Adrenal gland (tissue), 12 donors: ENCODE data around the gene RNF125. TPM values are rescaled to one million over a fixed set of nuclear protein-coding genes. Genes with fewer than 3 reads are reported as not detected.

ENCODE experiments used
- DNase-seq, 7 donors: peaks; one replicate each; pipeline ENCODE4 v3.0.0-alpha.2; 2019 to 2020
- H3K27ac ChIP-seq, 5 donors: fragments of 200-600 bp; sonication (generic) in 4 of 5; 1 replicate in 3 of 5; 2 replicates in 2 of 5; pipeline versions ENCODE4 v1.5.1 to v1.8.0; 2016 to 2020; ENCODE audit warnings: mild to moderate bottlenecking in 1 of 5
- H3K27me3 ChIP-seq: fragments of 200-600 bp; 2 replicates; pipeline ENCODE4 v1.8.0; 2021
- H3K36me3 ChIP-seq, 2 donors: fragments of 200-600 bp; replicated peaks in 1 of 2; 1 replicate in 1 of 2; 2 replicates in 1 of 2; pipeline versions ENCODE4 v1.5.1 to v1.8.0; 2018 to 2022
- H3K4me1 ChIP-seq, 2 donors: fragments of 200-600 bp; replicated peaks in 1 of 2; 1 replicate in 1 of 2; 2 replicates in 1 of 2; pipeline versions ENCODE4 v1.5.1 to v1.8.0; 2018 to 2021
- H3K4me3 ChIP-seq, 4 donors: fragments of 200-600 bp; sonication (generic) in 3 of 4; one replicate each; pipeline ENCODE4 v1.5.1; 2016 to 2018
- H3K9me3 ChIP-seq, 3 donors: fragments of 200-600 bp; sonication (generic) in 1 of 3; replicated peaks in 1 of 3; 1 replicate in 2 of 3; 2 replicates in 1 of 3; pipeline versions ENCODE4 v1.5.1 to v1.8.0; 2016 to 2021
- POLR2A ChIP-seq, 2 donors: fragments of 450-650 bp; IDR thresholded peaks; one replicate each; pipeline ENCODE4 v1.6.1; 2017; ENCODE audit warnings: antibody characterized with exemption in 2 of 2, mild to moderate bottlenecking in 2 of 2, moderate library complexity in 1 of 2
- WGBS, 4 donors: extraction: QIAGEN DNeasy Blood & Tissue Kit in 2 of 4; methylation state at CpG; one replicate each; pipeline versions ENCODE4 v1.1.5 to v1.1.7; 2013 to 2017; 5-methylcytosine and 5-hydroxymethylcytosine counted together
- intact Hi-C, 2 donors: fragments of 100-400 bp; cut with DNase I; formaldehyde crosslinking; loops; one replicate each; pipeline versions ENCODE4 v1.14.1 to v1.15.0; 2022 to 2023
- polyA plus RNA-seq, 3 donors: library from polyadenylated mRNA; stranded (reverse); fragments of 200-250 nt in 2 of 3; fragments of 350-450 nt in 1 of 3; fragmentation: Illumina TruSeq in 1 of 3; extraction: RNeasy Lipid Tissue Mini Kit (QIAGEN cat#74804) in 1 of 3; gene quantifications; one replicate each; pipeline ENCODE4 v1.2.3, GENCODE V29; 2013 to 2014
- total RNA-seq, 9 donors: library from RNA; depleted of rRNA in 4 of 9; stranded (reverse); fragments of >200 nt in 4 of 9; fragments of 120-200 nt in 1 of 9; fragmentation: NEBNext Ultra II Directional in 1 of 9; extraction: Animal tissue kit (Norgen Biotek cat#: 25700) in 1 of 9; gene quantifications; one replicate each; pipeline versions ENCODE4 v1.1.0 to v1.2.4, GENCODE V29; 2013 to 2023
- TF ChIP-seq, protein P1 (sequence below), 6 experiments: fragments of 450-650 bp in 4 of 6; fragments of 200-600 bp in 2 of 6; sonication (generic) in 1 of 6; IDR thresholded peaks; 1 replicate in 5 of 6; 2 replicates in 1 of 6; pipeline versions ENCODE4 v1.5.1 to v1.8.0; 2016 to 2021; ENCODE audit warnings: antibody characterized with exemption in 6 of 6, mild to moderate bottlenecking in 2 of 6, moderate library complexity in 1 of 6
- donor health status: healthy with polysubstance abuse.
- donor health status: Bipolar disorder and iron deficiency.
- donor health status: DM: yes; HTN: yes; CAD: no.
- donor health status: DM: no; HTN: no; CAD: no.
- donor health status: DM: no; HTN: no; CAD: no.
- donor health status: DM: yes; HTN: yes; CAD: no.

The RNF125 gene
- total and polyA plus RNA-seq, 12 donors = 0.44 to 7.9 (median 2.0) TPM

DNA sequence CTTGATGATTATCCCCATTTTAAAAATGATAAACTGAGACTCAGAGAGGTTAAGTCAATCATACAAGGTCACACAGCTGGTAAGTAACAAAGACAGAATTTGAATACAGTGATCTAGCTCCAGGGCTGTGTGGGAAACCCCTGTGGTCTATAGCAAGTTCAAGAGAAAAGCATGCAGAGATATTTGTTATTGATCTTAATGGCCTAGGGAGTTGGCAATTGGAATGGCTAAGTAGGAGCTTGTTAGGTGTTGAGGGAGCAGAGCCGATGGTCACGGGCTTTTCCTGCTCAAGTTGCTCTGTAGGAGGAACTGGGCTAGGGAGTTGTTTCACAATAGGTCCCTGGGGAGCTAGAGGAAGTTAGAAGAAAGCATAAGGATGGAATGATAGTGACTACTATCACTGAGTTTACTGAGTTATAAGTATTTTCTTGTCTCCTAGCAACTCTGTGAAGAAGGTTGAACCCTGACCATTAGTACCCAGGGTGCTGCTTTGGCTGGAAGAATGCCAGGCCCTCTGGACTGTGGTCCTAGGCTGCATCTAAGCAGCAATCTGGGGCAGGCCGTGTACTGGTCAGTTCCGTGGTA lies 30.0 kb downstream of the RNF125 start:
- WGBS, 4 donors = 52 to 66% (median 62%) methylated on average over 3 to 4 of the region's 4 CpGs
- Histone ChIP-seq H3K27ac (peak overlapping the region in 2 of 5 donors; percentile 54 to 70), H3K27me3 (no peaks in the 10 kb centered on the region), H3K4me1 (peaks cover 0 to 19% of the 10 kb centered on the region in 2 donors), H3K36me3 (no peaks in the 10 kb centered on the region), H3K9me3 (no peaks in the 10 kb centered on the region), H3K4me3 (no peak overlapping the region)
- intact Hi-C loops = no loop called here
- TF ChIP-seq, protein P1, sequence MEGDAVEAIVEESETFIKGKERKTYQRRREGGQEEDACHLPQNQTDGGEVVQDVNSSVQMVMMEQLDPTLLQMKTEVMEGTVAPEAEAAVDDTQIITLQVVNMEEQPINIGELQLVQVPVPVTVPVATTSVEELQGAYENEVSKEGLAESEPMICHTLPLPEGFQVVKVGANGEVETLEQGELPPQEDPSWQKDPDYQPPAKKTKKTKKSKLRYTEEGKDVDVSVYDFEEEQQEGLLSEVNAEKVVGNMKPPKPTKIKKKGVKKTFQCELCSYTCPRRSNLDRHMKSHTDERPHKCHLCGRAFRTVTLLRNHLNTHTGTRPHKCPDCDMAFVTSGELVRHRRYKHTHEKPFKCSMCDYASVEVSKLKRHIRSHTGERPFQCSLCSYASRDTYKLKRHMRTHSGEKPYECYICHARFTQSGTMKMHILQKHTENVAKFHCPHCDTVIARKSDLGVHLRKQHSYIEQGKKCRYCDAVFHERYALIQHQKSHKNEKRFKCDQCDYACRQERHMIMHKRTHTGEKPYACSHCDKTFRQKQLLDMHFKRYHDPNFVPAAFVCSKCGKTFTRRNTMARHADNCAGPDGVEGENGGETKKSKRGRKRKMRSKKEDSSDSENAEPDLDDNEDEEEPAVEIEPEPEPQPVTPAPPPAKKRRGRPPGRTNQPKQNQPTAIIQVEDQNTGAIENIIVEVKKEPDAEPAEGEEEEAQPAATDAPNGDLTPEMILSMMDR (IDR thresholded peaks at IDR 0.05) = no peak
- no peak for TF ChIP-seq POLR2A (IDR thresholded peaks at IDR 0.05)
- DNase-seq = peak; percentile 26 to 56 (median 38)

DNA sequence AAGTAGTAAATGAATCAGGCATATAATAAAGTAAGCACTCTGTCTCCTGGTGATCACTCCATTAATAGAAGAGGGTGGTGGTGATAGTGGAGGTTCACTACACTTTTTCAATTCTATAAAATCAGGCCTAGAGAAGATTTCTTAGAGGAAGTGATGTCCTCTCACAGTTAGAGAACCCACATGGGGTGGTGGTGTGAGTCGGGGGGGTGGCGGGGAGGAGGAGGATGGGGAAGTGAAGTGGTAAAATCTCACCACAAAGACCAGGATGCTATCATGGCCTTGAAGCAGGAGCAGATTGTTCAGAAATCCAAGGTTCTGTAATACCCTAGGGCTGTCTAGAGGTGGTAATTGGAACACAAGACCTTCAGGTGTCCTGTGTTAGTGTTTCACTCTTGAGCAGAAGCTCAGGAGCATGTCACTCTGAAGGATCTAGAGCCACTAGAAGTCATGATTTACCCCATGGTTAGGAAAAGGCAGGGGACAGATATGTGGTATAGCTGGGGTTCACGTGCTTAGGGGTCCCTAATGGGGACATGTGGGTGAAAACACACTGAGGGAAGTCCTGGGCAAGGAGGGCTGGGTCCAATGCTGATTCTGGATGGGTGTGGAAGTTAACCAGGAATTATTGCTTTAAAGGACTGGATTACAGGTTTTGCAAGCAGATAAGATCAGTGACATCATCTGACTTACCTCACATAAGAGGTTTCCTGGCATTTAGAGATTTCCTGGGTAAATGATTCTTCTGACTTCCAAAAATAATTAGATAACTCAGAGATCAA lies 31.0 kb downstream of the RNF125 start:
- TF ChIP-seq POLR2A (IDR thresholded peaks at IDR 0.05) = no peak
- TF ChIP-seq, protein P1 (IDR thresholded peaks at IDR 0.05) = no peak
- Histone ChIP-seq H3K9me3 (no peaks in the 10 kb centered on the region), H3K36me3 (no peaks in the 10 kb centered on the region), H3K27ac (peak overlapping the region in 1 of 5 donors; percentile 70), H3K4me3 (no peak overlapping the region), H3K4me1 (peaks cover 0 to 19% of the 10 kb centered on the region in 2 donors), H3K27me3 (no peaks in the 10 kb centered on the region)
- intact Hi-C loops = no loop called here
- WGBS, 4 donors = 78 to 87% (median 80%) methylated on average over 3 of the region's 3 CpGs
- peak; percentile 17 to 62 (median 45) for DNase-seq

DNA sequence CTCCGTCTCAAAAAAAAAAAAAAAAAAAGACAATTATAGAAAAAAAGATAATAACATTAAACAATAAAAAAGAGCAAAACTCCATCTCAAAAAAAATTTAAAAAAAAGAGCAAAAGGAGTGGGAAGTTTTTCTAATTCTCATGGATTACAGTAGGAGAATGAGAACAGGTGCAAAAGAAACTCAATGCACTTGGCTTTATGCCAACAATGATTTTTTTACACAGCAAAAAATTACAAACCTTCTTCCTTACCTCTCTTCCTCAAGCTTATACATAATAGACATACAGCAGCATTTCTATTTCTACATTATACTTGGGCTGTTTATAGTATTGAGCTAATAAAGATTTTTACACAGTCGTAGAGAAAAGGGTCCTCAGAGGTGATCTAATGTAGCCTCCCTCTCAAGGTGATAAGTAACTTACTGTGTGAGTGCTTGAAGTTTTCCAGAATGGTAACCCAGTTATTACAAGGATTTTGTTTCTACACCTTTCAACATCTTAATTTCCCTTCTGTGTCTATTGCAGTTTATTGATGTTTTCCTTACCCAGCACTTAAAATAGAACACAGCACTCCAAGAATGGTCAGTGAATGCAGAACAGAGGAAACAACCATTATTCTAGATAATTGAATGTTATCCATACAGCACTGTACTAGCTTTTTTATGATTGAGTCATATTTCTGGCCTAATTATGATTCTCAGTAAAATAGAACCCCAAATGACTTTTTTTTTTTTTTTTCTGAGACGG lies 38.2 kb downstream of the RNF125 start:
- TF ChIP-seq, protein P1 (IDR thresholded peaks at IDR 0.05) = no peak
- H3K4me3 ChIP-seq = no peak overlapping the region
- H3K27ac ChIP-seq = no peak overlapping the region
- no peak for DNase-seq
- no peaks in the 10 kb centered on the region for H3K36me3 ChIP-seq
- H3K27me3 ChIP-seq = no peaks in the 10 kb centered on the region
- no peaks in the 10 kb centered on the region for H3K9me3 ChIP-seq
- 77 to 90% (median 79%) methylated on average over 3 of the region's 3 CpGs for WGBS, 4 donors
- intact Hi-C loops = no loop called here
- H3K4me1 ChIP-seq = no peaks in the 10 kb centered on the region

DNA sequence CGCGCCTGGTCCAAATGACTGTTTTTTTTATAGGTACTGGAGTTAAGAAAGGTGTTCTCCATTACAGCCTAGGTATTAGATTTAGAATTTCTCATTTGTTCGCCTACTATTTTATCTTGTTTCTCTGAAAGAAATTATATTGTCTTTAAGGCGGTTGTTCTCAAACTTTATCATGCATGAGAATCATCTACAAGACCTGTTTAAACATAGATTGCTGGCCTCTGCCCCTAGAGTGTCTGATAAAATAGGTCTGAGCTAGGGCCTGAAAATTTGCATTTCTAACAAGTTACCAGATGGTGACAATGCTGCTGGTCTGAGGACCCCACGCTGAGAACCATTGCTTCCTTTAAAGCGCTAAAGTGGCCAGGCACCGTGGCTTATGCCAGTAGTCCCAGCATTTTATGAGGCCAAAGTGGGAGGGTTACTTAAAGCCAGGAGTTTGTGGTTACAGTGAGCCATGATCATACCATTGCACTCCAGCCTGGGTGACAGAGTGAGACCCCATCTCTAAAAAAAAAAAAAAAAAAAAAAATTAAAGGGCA lies 39.1 kb downstream of the RNF125 start:
- TF ChIP-seq, protein P1 (IDR thresholded peaks at IDR 0.05) = no peak
- no peak for TF ChIP-seq POLR2A (IDR thresholded peaks at IDR 0.05)
- Histone ChIP-seq H3K27me3 (no peaks in the 10 kb centered on the region), H3K4me3 (no peak overlapping the region), H3K27ac (no peak overlapping the region), H3K9me3 (no peaks in the 10 kb centered on the region), H3K4me1 (no peaks in the 10 kb centered on the region), H3K36me3 (no peaks in the 10 kb centered on the region)
- 76 to 90% (median 85%) methylated on average over 7 of the region's 7 CpGs for WGBS, 4 donors
- DNase-seq = no peak
- intact Hi-C loops = no loop called here
